Spleen (tissue), 11 donors: Measurements from ENCODE around the gene ENTPD8. TPM values are rescaled to one million over a fixed set of nuclear protein-coding genes. Genes with fewer than 3 reads are reported as not detected.
A peak's percentile ranks its signal among the peaks of the same experiment; 100 is the strongest.

Source experiments
- DNase-seq: peaks from one replicate; pipeline ENCODE4 v3.0.0-alpha.2; 2020
- H3K27ac ChIP-seq, 8 donors: fragments of 200-600 bp; sonication (generic) in 7 of 8; 1 replicate in 4 of 8; 2 replicates in 4 of 8; pipeline versions ENCODE4 v1.5.0 to v1.8.0; 2016 to 2021; ENCODE audit warnings: inconsistent platforms in 4 of 8, mild to moderate bottlenecking in 4 of 8, moderate library complexity in 1 of 8
- H3K27me3 ChIP-seq, 7 donors: fragments of 200-600 bp; sonication (generic) in 6 of 7; replicated peaks in 1 of 7; 1 replicate in 4 of 7; 2 replicates in 3 of 7; pipeline versions ENCODE4 v1.5.0 to v1.8.0; 2016 to 2021; ENCODE audit warnings: inconsistent platforms in 3 of 7, mild to moderate bottlenecking in 1 of 7
- H3K36me3 ChIP-seq, 6 donors: fragments of 200-600 bp; sonication (generic) in 5 of 6; 1 replicate in 4 of 6; 2 replicates in 2 of 6; pipeline versions ENCODE4 v1.5.0 to v1.8.0; 2016 to 2021; ENCODE audit warnings: inconsistent platforms in 2 of 6
- H3K4me1 ChIP-seq, 6 donors: fragments of 200-600 bp; sonication (generic) in 5 of 6; 1 replicate in 3 of 6; 2 replicates in 3 of 6; pipeline versions ENCODE4 v1.5.0 to v1.8.0; 2016 to 2021; ENCODE audit warnings: inconsistent platforms in 3 of 6
- H3K4me3 ChIP-seq, 8 donors: fragments of 200-600 bp; sonication (generic) in 7 of 8; 1 replicate in 4 of 8; 2 replicates in 4 of 8; pipeline versions ENCODE4 v1.5.0 to v1.8.0; 2016 to 2021; ENCODE audit warnings: inconsistent platforms in 4 of 8, mild to moderate bottlenecking in 4 of 8, moderate library complexity in 2 of 8
- H3K9me3 ChIP-seq, 8 donors: fragments of 200-600 bp; sonication (generic) in 7 of 8; 1 replicate in 4 of 8; 2 replicates in 4 of 8; pipeline versions ENCODE4 v1.5.0 to v1.8.0; 2016 to 2021; ENCODE audit warnings: inconsistent platforms in 4 of 8
- POLR2A ChIP-seq, 3 donors: fragments of 450-650 bp; IDR thresholded peaks; one replicate each; pipeline ENCODE4 v1.5.1; 2017; ENCODE audit warnings: antibody characterized with exemption in 3 of 3, mild to moderate bottlenecking in 1 of 3
- POLR2AphosphoS5 ChIP-seq, 3 donors: sonication (generic); formaldehyde crosslinking; IDR thresholded peaks; one replicate each; pipeline ENCODE4 v1.5.1; 2017; ENCODE audit warnings: antibody characterized with exemption in 3 of 3
- WGBS, 5 donors: extraction: QIAGEN DNeasy Blood & Tissue Kit in 3 of 5; methylation state at CpG; one replicate each; pipeline versions ENCODE4 v1.1.5 to v1.1.7; 2013 to 2018; 5-methylcytosine and 5-hydroxymethylcytosine counted together
- intact Hi-C: fragments of 100-400 bp; cut with DNase I; formaldehyde crosslinking; loops from one replicate; pipeline ENCODE4 v1.15.0; 2023; ENCODE audit warnings: low total_unique reads
- polyA plus RNA-seq, 3 donors: library from polyadenylated mRNA; stranded (reverse); fragments of 200-250 nt; gene quantifications; one replicate each; pipeline ENCODE4 v1.2.1, GENCODE V29; 2013
- total RNA-seq, 7 donors: library from RNA; depleted of rRNA in 3 of 7; stranded (reverse); fragments of >200 nt in 3 of 7; fragmentation: NEBNext Ultra II Directional in 4 of 7; extraction: Animal tissue kit (Norgen Biotek cat#: 25700) in 4 of 7; gene quantifications; one replicate each; pipeline versions ENCODE4 v1.1.0 to v1.2.1, GENCODE V29; 2016 to 2021
- TF ChIP-seq, protein P1 (sequence below), 11 experiments: fragments of 200-600 bp in 7 of 11; fragments of 450-650 bp in 4 of 11; sonication (generic) in 4 of 11; IDR thresholded peaks in 8 of 11; conservative IDR thresholded peaks in 3 of 11; 1 replicate in 7 of 11; 2 replicates in 4 of 11; pipeline versions ENCODE4 v1.4.0 to v1.8.0; 2016 to 2021; ENCODE audit warnings: antibody characterized with exemption in 11 of 11, inconsistent platforms in 4 of 11, mild to moderate bottlenecking in 1 of 11
- donor health status: healthy with polysubstance abuse.
- donor health status: DM: no; HTN: no; CAD: no; lungs with moderate emphysema.
- donor health status: DM: no; HTN: no; CAD: no.
- donor health status: Bipolar disorder and iron deficiency.
- donor health status: healthy.
- donor health status: DM: no; HTN: no; CAD: no.
- donor health status: DM: yes; HTN: yes; CAD: no.

The ENTPD8 gene
- total and polyA plus RNA-seq, 10 donors, result 0.07 to 0.37 (median 0.18) TPM; not detected in 4

DNA sequence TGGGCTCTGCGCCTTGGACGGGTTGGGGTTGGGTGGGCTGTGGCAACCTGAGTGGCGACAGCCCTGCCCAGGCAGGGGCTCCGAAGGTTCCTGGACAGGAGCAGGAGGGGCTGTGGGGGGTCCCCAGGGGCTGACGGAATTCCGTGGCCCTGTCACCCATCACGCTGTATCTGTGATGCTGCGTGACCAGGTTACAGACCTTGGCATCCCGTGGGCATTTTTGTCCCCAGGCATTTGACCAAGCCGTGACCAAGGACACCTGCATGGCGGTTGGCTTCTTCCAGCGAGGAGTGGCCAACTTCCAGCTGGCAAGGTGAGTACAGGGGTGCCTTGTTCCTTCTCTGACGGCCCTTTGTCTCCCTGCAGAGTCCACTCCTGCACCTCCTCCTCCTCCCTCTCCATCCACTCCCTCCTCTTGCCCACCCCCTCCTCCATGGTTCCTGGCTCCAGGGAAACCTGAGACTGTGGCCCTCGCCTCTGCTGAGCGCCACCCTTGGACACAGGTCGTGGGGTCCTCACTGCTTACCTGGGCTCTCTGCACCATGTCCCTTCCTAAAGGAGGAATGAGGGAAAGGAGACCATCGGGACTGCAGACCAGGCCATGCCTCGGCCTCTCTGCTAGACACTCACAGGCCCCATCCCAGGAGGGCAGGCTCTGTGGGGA, 15.0 kb downstream of the ENTPD8 start:
- Histone ChIP-seq H3K27me3 (peaks cover 0 to 18% (median 0%) of the 10 kb centered on the region in 7 donors), H3K27ac (no peak overlapping the region), H3K9me3 (no peaks in the 10 kb centered on the region), H3K4me1 (peaks cover 10 to 58% (median 32%) of the 10 kb centered on the region in 6 donors), H3K4me3 (no peak overlapping the region), H3K36me3 (no peaks in the 10 kb centered on the region)
- intact Hi-C loops, result no loop called here
- TF ChIP-seq POLR2AphosphoS5 (IDR thresholded peaks at IDR 0.05), result no peak
- TF ChIP-seq, protein P1, sequence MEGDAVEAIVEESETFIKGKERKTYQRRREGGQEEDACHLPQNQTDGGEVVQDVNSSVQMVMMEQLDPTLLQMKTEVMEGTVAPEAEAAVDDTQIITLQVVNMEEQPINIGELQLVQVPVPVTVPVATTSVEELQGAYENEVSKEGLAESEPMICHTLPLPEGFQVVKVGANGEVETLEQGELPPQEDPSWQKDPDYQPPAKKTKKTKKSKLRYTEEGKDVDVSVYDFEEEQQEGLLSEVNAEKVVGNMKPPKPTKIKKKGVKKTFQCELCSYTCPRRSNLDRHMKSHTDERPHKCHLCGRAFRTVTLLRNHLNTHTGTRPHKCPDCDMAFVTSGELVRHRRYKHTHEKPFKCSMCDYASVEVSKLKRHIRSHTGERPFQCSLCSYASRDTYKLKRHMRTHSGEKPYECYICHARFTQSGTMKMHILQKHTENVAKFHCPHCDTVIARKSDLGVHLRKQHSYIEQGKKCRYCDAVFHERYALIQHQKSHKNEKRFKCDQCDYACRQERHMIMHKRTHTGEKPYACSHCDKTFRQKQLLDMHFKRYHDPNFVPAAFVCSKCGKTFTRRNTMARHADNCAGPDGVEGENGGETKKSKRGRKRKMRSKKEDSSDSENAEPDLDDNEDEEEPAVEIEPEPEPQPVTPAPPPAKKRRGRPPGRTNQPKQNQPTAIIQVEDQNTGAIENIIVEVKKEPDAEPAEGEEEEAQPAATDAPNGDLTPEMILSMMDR (IDR thresholded peaks at IDR 0.05 in 8 of 11, conservative IDR thresholded peaks at IDR 0.05 in 3 of 11), result no peak
- no peak for TF ChIP-seq POLR2A (IDR thresholded peaks at IDR 0.05)
- DNase-seq, result peak; percentile 74
- WGBS, 5 donors, result 87 to 92% (median 89%) methylated on average over 15 to 18 of the region's 18 CpGs

- no peak for TF ChIP-seq POLR2A (IDR thresholded peaks at IDR 0.05)
- TF ChIP-seq POLR2AphosphoS5 (IDR thresholded peaks at IDR 0.05), result peak in 1 of 3 donors; percentile 12
- TF ChIP-seq, protein P1 (IDR thresholded peaks at IDR 0.05 in 8 of 11, conservative IDR thresholded peaks at IDR 0.05 in 3 of 11), result peak in 5 of 11 experiments; percentile 22 to 69 (median 46)
- H3K36me3 ChIP-seq, result peaks cover 0 to 6% (median 0%) of the 10 kb centered on the region in 6 donors
- DNase-seq, result peak; percentile 87
- H3K4me1 ChIP-seq, result peaks cover 10 to 54% (median 33%) of the 10 kb centered on the region in 6 donors
- no peaks in the 10 kb centered on the region for H3K9me3 ChIP-seq
- intact Hi-C loops, result loop anchor here (5.0 kb wide), 1 partner anchor 104 kb away; no protein-coding TSS in a partner anchor
- H3K4me3 ChIP-seq, result peak overlapping the region; percentile 52 to 99 (median 86)
- peak overlapping the region; percentile 44 to 88 (median 80) for H3K27ac ChIP-seq
- H3K27me3 ChIP-seq, result peaks cover 0 to 5% (median 0%) of the 10 kb centered on the region in 7 donors
- WGBS, 5 donors, result 8 to 22% (median 17%) methylated on average over 10 to 77 of the region's 77 CpGs
Measured at GRCh38 chr9:137423514-137424291, 17.5 kb downstream of the ENTPD8 start.

DNA sequence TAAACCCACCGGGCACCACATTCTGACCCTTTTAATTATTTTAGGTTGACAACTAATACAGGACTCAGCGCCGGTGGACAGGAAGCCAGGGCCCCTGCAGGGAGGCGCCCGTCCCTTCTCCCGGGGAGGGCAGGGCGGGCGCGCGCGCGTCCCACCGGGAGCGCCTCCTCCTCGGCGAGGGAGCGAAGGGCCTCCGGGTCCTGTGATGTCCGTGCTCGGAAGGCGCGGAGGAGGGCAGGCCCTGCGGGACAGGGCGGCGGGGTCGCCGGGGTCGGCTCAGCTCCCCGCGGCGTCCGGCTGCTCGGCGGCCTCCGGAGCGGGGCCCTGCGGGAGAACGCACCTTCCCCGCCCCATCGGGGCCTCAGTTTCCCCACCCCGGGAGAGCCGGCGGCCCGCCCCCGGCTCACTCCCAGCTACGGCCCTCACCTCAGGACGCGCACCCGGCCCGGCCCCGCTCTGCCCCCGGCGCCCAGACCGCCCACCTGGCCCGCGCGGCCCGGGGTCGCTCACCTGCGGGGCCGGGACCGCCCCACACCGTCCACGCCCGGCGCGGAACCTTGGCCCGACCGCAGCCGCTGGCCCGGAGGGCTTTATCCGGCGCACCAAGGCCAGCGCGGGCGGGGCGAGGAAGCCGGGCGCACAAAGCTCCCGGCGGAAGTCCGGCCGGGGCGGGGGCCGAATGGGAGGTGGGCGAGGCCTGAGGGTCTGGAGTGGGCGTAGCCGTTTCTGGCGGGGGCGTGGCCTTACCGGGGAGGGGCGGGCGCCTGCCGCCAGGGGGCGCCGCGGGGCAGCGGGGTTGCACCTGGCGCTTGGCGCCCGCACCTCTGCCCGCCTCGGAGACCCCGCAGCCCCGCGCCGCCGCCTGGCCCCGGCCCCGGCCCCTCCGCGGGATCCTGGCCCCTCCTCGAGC, 18.3 kb downstream of the ENTPD8 start, which contains the start of the genes EXD3 and NOXA1:
Gene EXD3, minus strand, starts transcription at position 559 of the 910 bp plus-strand sequence. CDS start 27,805 bp downstream, outside the sequence.
Gene NOXA1, plus strand, starts transcription at position 790 of the 910 bp plus-strand sequence. CDS start 137 bp downstream, outside the sequence.
- TF ChIP-seq, protein P1 (IDR thresholded peaks at IDR 0.05 in 8 of 11, conservative IDR thresholded peaks at IDR 0.05 in 3 of 11), result peak in 10 of 11 experiments; percentile 49 to 95 (median 80)
- TF ChIP-seq POLR2A (IDR thresholded peaks at IDR 0.05) (peak in 1 of 3 donors; percentile 76), POLR2AphosphoS5 (IDR thresholded peaks at IDR 0.05) (peak; percentile 80 to 89 (median 83))
- peaks cover 0 to 6% (median 0%) of the 10 kb centered on the region in 6 donors for H3K36me3 ChIP-seq
- 0% methylated on average over 1 to 113 of the region's 113 CpGs for WGBS, 5 donors
- peaks cover 10 to 62% (median 33%) of the 10 kb centered on the region in 6 donors for H3K4me1 ChIP-seq
- intact Hi-C loops, result loop anchor here (5.0 kb wide), 1 partner anchor 104 kb away; no protein-coding TSS in a partner anchor
- H3K27ac ChIP-seq, result peak within 1 kb of the TSS; percentile 48 to 88 (median 80)
- H3K4me3 ChIP-seq, result peak within 1 kb of the TSS; percentile 81 to 99 (median 95)
- DNase-seq, result peak; percentile 98
- peaks cover 0 to 5% (median 0%) of the 10 kb centered on the region in 7 donors for H3K27me3 ChIP-seq
- no peaks in the 10 kb centered on the region for H3K9me3 ChIP-seq
